Mesothelial cell of epicardium (in vitro differentiated cells): ENCODE measurements around the gene E2F3. TPM values are rescaled to one million over a fixed set of nuclear protein-coding genes. Genes with fewer than 3 reads are reported as not detected.

Experiments used
- DNase-seq, 2 experiments: peaks; one replicate each; pipeline ENCODE4 v3.0.0; 2021; ENCODE audit warnings: low spot score in 2 of 2; ENCODE audit not compliant: unreplicated experiment in 2 of 2
- H3K27ac Mint-ChIP-seq: 2 replicates; pipeline ENCODE4 v1.8.0; 2021; ENCODE audit warnings: mixed read lengths
- H3K27me3 Mint-ChIP-seq: 2 replicates; pipeline ENCODE4 v1.8.0; 2021; ENCODE audit warnings: low read depth, mixed read lengths
- H3K36me3 Mint-ChIP-seq: 2 replicates; pipeline ENCODE4 v1.8.0; 2021; ENCODE audit warnings: mixed read lengths
- H3K4me1 Mint-ChIP-seq: 2 replicates; pipeline ENCODE4 v1.8.0; 2021; ENCODE audit warnings: mixed read lengths
- H3K4me3 Mint-ChIP-seq: 2 replicates; pipeline ENCODE4 v1.8.0; 2021; ENCODE audit warnings: mild to moderate bottlenecking, moderate library complexity, mixed read lengths
- H3K9me3 Mint-ChIP-seq: 2 replicates; pipeline ENCODE4 v1.8.0; 2021; ENCODE audit warnings: mixed read lengths
- CTCF ChIP-seq: fragments of 200-600 bp; sonication (generic); IDR thresholded peaks from one replicate; pipeline ENCODE4 v1.5.0; 2021; ENCODE audit warnings: antibody characterized with exemption; ENCODE audit not compliant: unreplicated experiment
- total RNA-seq: library from RNA; stranded (reverse); gene quantifications from 3 replicates; pipeline ENCODE4 v1.2.1, GENCODE V29; 2021

E2F3 gene
- total RNA-seq, 1 donor from 2014 or later: 24.2 TPM

GRCh38 chr6:20468209-20468608 lies 66.5 kb downstream of the E2F3 start:
- no peak overlapping the region for H3K4me3 Mint-ChIP-seq
- peaks cover 28% of the 10 kb centered on the region for H3K36me3 Mint-ChIP-seq
- DNase-seq: no peak
- H3K27me3 Mint-ChIP-seq: no peaks in the 10 kb centered on the region
- no peak for TF ChIP-seq CTCF
- no peak overlapping the region for H3K27ac Mint-ChIP-seq
- peaks cover 16% of the 10 kb centered on the region for H3K4me1 Mint-ChIP-seq
- H3K9me3 Mint-ChIP-seq: peaks cover 16% of the 10 kb centered on the region

- H3K9me3 Mint-ChIP-seq: no peaks in the 10 kb centered on the region
- DNase-seq: no peak
- peaks cover 4% of the 10 kb centered on the region for H3K4me1 Mint-ChIP-seq
- no peaks in the 10 kb centered on the region for H3K27me3 Mint-ChIP-seq
- peaks cover 3% of the 10 kb centered on the region for H3K36me3 Mint-ChIP-seq
- H3K4me3 Mint-ChIP-seq: no peak overlapping the region
- H3K27ac Mint-ChIP-seq: no peak overlapping the region
- no peak for TF ChIP-seq CTCF
Measured at GRCh38 chr6:20472748-20473147, 71.1 kb downstream of the E2F3 start.

- Mint-ChIP-seq H3K4me3 (no peak overlapping the region), H3K9me3 (no peaks in the 10 kb centered on the region), H3K27ac (no peak overlapping the region), H3K27me3 (no peaks in the 10 kb centered on the region), H3K36me3 (peaks cover 3% of the 10 kb centered on the region), H3K4me1 (peaks cover 4% of the 10 kb centered on the region)
- DNase-seq: no peak
- TF ChIP-seq CTCF: no peak
Measured at GRCh38 chr6:20473518-20473917, 71.8 kb downstream of the E2F3 start.

- Mint-ChIP-seq H3K36me3 (peaks cover 3% of the 10 kb centered on the region), H3K4me3 (no peak overlapping the region), H3K4me1 (peaks cover 4% of the 10 kb centered on the region), H3K27ac (no peak overlapping the region), H3K9me3 (no peaks in the 10 kb centered on the region), H3K27me3 (no peaks in the 10 kb centered on the region)
- no peak for TF ChIP-seq CTCF
- DNase-seq: no peak
Measured at GRCh38 chr6:20474874-20475542, 73.3 kb downstream of the E2F3 start.

- H3K27me3 Mint-ChIP-seq: no peaks in the 10 kb centered on the region
- H3K27ac Mint-ChIP-seq: no peak overlapping the region
- TF ChIP-seq CTCF: no peak
- DNase-seq: no peak
- no peak overlapping the region for H3K4me3 Mint-ChIP-seq
- H3K9me3 Mint-ChIP-seq: no peaks in the 10 kb centered on the region
- H3K36me3 Mint-ChIP-seq: peaks cover 10% of the 10 kb centered on the region
- H3K4me1 Mint-ChIP-seq: peaks cover 11% of the 10 kb centered on the region
Measured at GRCh38 chr6:20476501-20477043, 74.9 kb downstream of the E2F3 start.
